KMS-11 (cell line): Measurements from ENCODE around the gene ABHD2.

Experiments used
- H2AFZ ChIP-seq: fragments of 200-600 bp; sonication (generic); 2 replicates; pipeline ENCODE4 v1.6.1; 2016; ENCODE audit warnings: antibody characterized with exemption, mixed run types, low read depth
- H3K27ac ChIP-seq: fragments of 200-600 bp; sonication (generic); 2 replicates; pipeline ENCODE4 v1.6.1; 2016; ENCODE audit warnings: mild to moderate bottlenecking, mixed run types
- H3K27me3 ChIP-seq: fragments of 200-600 bp; sonication (generic); 2 replicates; pipeline ENCODE4 v1.6.1; 2017; ENCODE audit warnings: mild to moderate bottlenecking, low read depth, mixed run types, moderate library complexity; ENCODE audit not compliant: insufficient read depth
- H3K36me3 ChIP-seq: fragments of 200-600 bp; sonication (generic); 2 replicates; pipeline ENCODE4 v1.6.1; 2017; ENCODE audit warnings: mild to moderate bottlenecking, mixed run types; ENCODE audit not compliant: insufficient read depth
- H3K4me1 ChIP-seq: fragments of 200-600 bp; sonication (generic); 2 replicates; pipeline ENCODE4 v1.6.1; 2016; ENCODE audit warnings: mild to moderate bottlenecking, low read depth, mixed run types; ENCODE audit not compliant: poor library complexity, severe bottlenecking
- H3K4me2 ChIP-seq: fragments of 200-600 bp; sonication (generic); 2 replicates; pipeline ENCODE4 v1.7.0; 2016; ENCODE audit warnings: mild to moderate bottlenecking, mixed run types
- H3K4me3 ChIP-seq: fragments of 200-600 bp; sonication (generic); IDR thresholded peaks from 2 replicates; pipeline ENCODE4 v1.6.1; 2017; ENCODE audit warnings: low read depth, low read length, mixed read lengths; ENCODE audit not compliant: insufficient read depth
- H3K79me2 ChIP-seq: fragments of 200-600 bp; sonication (generic); 2 replicates; pipeline ENCODE4 v1.6.1; 2016; ENCODE audit warnings: low read depth, mixed run types; ENCODE audit not compliant: insufficient read depth
- H3K9ac ChIP-seq: fragments of 200-600 bp; sonication (generic); 2 replicates; pipeline ENCODE4 v1.6.1; 2016; ENCODE audit warnings: mild to moderate bottlenecking, mixed run types
- H4K20me1 ChIP-seq: fragments of 200-600 bp; sonication (generic); 2 replicates; pipeline ENCODE4 v1.6.1; 2016; ENCODE audit warnings: mild to moderate bottlenecking, mixed run types; ENCODE audit not compliant: insufficient read depth
- CTCF ChIP-seq: fragments of 200-600 bp; sonication (generic); conservative IDR thresholded peaks from 2 replicates; pipeline ENCODE4 v1.6.1; 2017; ENCODE audit warnings: low read depth, mild to moderate bottlenecking, antibody characterized with exemption, low read length, moderate library complexity, mixed read lengths

ABHD2 gene

GRCh38 chr15:89123181-89123525 lies 34.9 kb downstream of the ABHD2 start:
- Histone ChIP-seq H3K4me3 (no peak overlapping the region), H3K36me3 (no peaks in the 10 kb centered on the region; the same call in 1 of the 2 replicates), H2AFZ (no peak overlapping the region), H3K9ac (no peak overlapping the region), H3K79me2 (peaks cover 16% of the 10 kb centered on the region; the same call in 1 of the 2 replicates), H3K4me2 (peak overlapping the region; percentile 96), H3K27ac (peak overlapping the region; percentile 63), H3K27me3 (no peaks in the 10 kb centered on the region), H3K4me1 (peaks cover 98% of the 10 kb centered on the region), H4K20me1 (no peaks in the 10 kb centered on the region)
- no peak for TF ChIP-seq CTCF

GRCh38 chr15:89125088-89125826 lies 37.0 kb downstream of the ABHD2 start:
- Histone ChIP-seq H3K36me3 (no peaks in the 10 kb centered on the region), H3K79me2 (peaks cover 4% of the 10 kb centered on the region; the same call in 1 of the 2 replicates), H3K4me2 (peak overlapping the region; percentile 29; the same call in 1 of the 2 replicates), H3K4me1 (peaks cover 98% of the 10 kb centered on the region), H3K4me3 (no peak overlapping the region), H3K9ac (no peak overlapping the region), H4K20me1 (no peaks in the 10 kb centered on the region), H3K27me3 (no peaks in the 10 kb centered on the region), H2AFZ (no peak overlapping the region), H3K27ac (no peak overlapping the region)
- no peak for TF ChIP-seq CTCF

GRCh38 chr15:89126009-89126408 lies 37.8 kb downstream of the ABHD2 start:
- no peak overlapping the region for H2AFZ ChIP-seq
- no peak overlapping the region for H3K9ac ChIP-seq
- H3K27me3 ChIP-seq = no peaks in the 10 kb centered on the region
- H3K36me3 ChIP-seq = no peaks in the 10 kb centered on the region
- no peak for TF ChIP-seq CTCF
- peak overlapping the region; percentile 29; the same call in 1 of the 2 replicates for H3K4me2 ChIP-seq
- H4K20me1 ChIP-seq = no peaks in the 10 kb centered on the region
- H3K4me3 ChIP-seq = no peak overlapping the region
- no peak overlapping the region for H3K27ac ChIP-seq
- H3K4me1 ChIP-seq = peaks cover 98% of the 10 kb centered on the region
- peaks cover 4% of the 10 kb centered on the region; the same call in 1 of the 2 replicates for H3K79me2 ChIP-seq

- peaks cover 93% of the 10 kb centered on the region for H3K4me1 ChIP-seq
- H3K36me3 ChIP-seq = no peaks in the 10 kb centered on the region
- H3K4me3 ChIP-seq = no peak overlapping the region
- no peak; the same call in 1 of the 2 replicates for TF ChIP-seq CTCF
- no peak overlapping the region for H3K27ac ChIP-seq
- H3K27me3 ChIP-seq = no peaks in the 10 kb centered on the region
- H2AFZ ChIP-seq = no peak overlapping the region
- no peak overlapping the region for H3K4me2 ChIP-seq
- no peaks in the 10 kb centered on the region for H4K20me1 ChIP-seq
- peaks cover 4% of the 10 kb centered on the region; the same call in 1 of the 2 replicates for H3K79me2 ChIP-seq
- H3K9ac ChIP-seq = no peak overlapping the region
These were observed 38.9 kb downstream of the ABHD2 start for GRCh38 chr15:89127054-89127702.
